Fibroblast of lung (primary cell): ENCODE measurements around the gene CERS4.

Source experiments
- EZH2 ChIP-seq: IDR thresholded peaks from 2 replicates; pipeline ENCODE4 v1.5.1; 2012; ENCODE audit warnings: low read length, control low read depth, mild to moderate bottlenecking; ENCODE audit errors: missing control alignments
- TF ChIP-seq, protein P1 (sequence below), 2 donors: IDR thresholded peaks in 1 of 2; conservative IDR thresholded peaks in 1 of 2; 1 replicate in 1 of 2; 2 replicates in 1 of 2; pipeline ENCODE4 v1.5.1; 2011 to 2012; ENCODE audit warnings: low read length in 2 of 2, control low read depth in 1 of 2, inconsistent platforms in 1 of 2, low read depth in 1 of 2, mild to moderate bottlenecking in 1 of 2

DNA sequence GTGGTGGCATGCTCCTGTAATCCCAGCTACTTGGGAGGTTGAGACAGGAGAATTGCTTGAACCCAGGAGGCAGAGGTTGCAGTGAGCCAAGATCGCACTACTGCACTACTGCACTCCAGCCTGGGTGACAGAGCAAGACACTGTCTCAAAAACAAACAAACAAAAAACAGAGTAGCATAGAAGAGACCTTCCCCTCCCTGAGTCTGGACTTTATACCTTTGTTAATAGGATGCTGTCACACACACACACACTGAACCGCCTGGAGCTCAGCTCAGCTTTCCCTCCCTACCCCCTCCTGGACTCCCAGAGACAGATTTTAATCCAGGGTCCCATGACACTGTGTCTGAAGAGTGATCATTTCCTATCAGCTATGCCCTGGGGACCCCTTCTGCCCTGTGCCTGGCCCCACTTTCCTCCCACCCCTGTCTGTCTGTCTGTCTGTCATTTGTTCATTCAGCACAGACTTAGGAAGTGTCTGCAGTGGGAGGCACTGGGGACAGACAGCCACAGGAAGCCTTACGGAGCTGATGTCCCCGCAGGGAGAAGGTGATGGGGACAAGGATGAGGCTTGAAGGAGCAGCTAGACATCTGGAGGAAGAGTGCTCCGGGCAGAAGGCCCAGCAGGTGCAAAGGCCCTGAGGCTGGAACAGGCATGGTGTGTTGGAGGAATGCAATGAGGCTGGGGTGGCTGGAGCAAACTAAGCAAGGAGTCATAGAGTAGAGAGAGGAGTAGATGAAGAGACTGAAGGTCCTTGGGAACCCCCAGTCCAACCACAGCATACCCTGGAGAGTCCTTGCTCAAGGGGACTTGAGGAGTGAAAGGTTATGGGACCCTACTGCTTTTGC is 4.9 kb downstream of the CERS4 start:
- TF ChIP-seq, protein P1, sequence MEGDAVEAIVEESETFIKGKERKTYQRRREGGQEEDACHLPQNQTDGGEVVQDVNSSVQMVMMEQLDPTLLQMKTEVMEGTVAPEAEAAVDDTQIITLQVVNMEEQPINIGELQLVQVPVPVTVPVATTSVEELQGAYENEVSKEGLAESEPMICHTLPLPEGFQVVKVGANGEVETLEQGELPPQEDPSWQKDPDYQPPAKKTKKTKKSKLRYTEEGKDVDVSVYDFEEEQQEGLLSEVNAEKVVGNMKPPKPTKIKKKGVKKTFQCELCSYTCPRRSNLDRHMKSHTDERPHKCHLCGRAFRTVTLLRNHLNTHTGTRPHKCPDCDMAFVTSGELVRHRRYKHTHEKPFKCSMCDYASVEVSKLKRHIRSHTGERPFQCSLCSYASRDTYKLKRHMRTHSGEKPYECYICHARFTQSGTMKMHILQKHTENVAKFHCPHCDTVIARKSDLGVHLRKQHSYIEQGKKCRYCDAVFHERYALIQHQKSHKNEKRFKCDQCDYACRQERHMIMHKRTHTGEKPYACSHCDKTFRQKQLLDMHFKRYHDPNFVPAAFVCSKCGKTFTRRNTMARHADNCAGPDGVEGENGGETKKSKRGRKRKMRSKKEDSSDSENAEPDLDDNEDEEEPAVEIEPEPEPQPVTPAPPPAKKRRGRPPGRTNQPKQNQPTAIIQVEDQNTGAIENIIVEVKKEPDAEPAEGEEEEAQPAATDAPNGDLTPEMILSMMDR (conservative IDR thresholded peaks at IDR 0.05 in 1 of 2, IDR thresholded peaks at IDR 0.05 in 1 of 2; ENCODE audit: low read depth in 1 of 2, low read length in 2 of 2) = no peak
- no peak for TF ChIP-seq EZH2
